Measurements from ENCODE around the gene PAQR6.

DNA sequence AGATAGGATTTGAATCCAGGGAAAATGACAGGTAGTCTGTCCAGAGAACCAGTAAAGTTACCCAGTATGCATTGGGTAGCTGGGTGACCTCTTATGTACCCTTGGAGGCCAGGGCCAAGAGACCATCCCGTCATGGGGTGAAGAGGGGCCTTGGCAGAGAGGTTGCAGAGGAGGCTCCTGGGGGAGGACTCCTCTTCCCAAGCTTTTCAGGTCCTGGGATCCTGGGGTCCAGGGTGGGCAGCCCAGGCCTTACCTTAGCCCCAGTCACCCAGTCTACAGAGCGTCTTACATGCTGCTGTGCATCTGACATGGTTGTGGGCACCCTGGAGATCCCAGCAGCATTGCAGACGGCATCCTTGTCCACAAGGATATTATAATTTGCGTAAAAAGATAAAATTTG, 21.1 kb downstream of the PAQR6 start:
- TF ChIP-seq CTCF (conservative IDR thresholded peaks at IDR 0.05; ENCODE audit: low read depth, low read length) (no peak), EZH2phosphoT487 (IDR thresholded peaks at IDR 0.05; ENCODE audit: borderline replicate concordance, low read length) (no peak)

All from PC-3 (cell line).